Smooth muscle cell (in vitro differentiated cells): Measurements from ENCODE around the gene WWC2. TPM values are rescaled to one million over a fixed set of nuclear protein-coding genes. Genes with fewer than 3 reads are reported as not detected.

Experiments
- DNase-seq: peaks from one replicate; lab custom pipeline; 2025; ENCODE audit not compliant: unreplicated experiment; lab: John Stamatoyannopoulos, UW
- H2AFZ ChIP-seq: fragments of 200-600 bp; sonication (generic); 2 replicates; pipeline ENCODE4 v1.6.0; 2016; ENCODE audit warnings: antibody characterized with exemption, low read depth, mild to moderate bottlenecking
- H3F3A ChIP-seq: fragments of 200-600 bp; sonication (generic); 2 replicates; pipeline ENCODE4 v1.6.0; 2017; ENCODE audit warnings: antibody characterized with exemption, low read depth
- H3K27ac ChIP-seq: fragments of 200-600 bp; sonication (generic); 2 replicates; pipeline ENCODE4 v1.5.1; 2016; ENCODE audit warnings: low read depth, mild to moderate bottlenecking
- H3K27me3 ChIP-seq: fragments of 200-600 bp; sonication (generic); 2 replicates; pipeline ENCODE4 v1.6.1; 2016; ENCODE audit warnings: low read depth, mild to moderate bottlenecking
- H3K36me3 ChIP-seq: fragments of 200-600 bp; sonication (generic); 2 replicates; pipeline ENCODE4 v1.5.1; 2016; ENCODE audit warnings: low read depth
- H3K4me1 ChIP-seq: fragments of 200-600 bp; sonication (generic); 2 replicates; pipeline ENCODE4 v1.5.1; 2016; ENCODE audit warnings: low read depth
- H3K4me2 ChIP-seq: fragments of 200-600 bp; sonication (generic); 2 replicates; pipeline ENCODE4 v1.6.0; 2016; ENCODE audit warnings: mild to moderate bottlenecking
- H3K4me3 ChIP-seq: fragments of 200-600 bp; sonication (generic); 2 replicates; pipeline ENCODE4 v1.5.1; 2016; ENCODE audit warnings: mild to moderate bottlenecking
- H3K79me2 ChIP-seq: fragments of 200-600 bp; sonication (generic); 2 replicates; pipeline ENCODE4 v1.6.0; 2016; ENCODE audit warnings: low read depth, mild to moderate bottlenecking
- H3K9ac ChIP-seq: fragments of 200-600 bp; sonication (generic); 2 replicates; pipeline ENCODE4 v1.6.0; 2016; ENCODE audit warnings: low read depth
- H3K9me3 ChIP-seq: fragments of 200-600 bp; sonication (generic); replicated peaks from 2 replicates; pipeline ENCODE4 v1.5.1; 2016; ENCODE audit warnings: low read depth
- H4K20me1 ChIP-seq: fragments of 200-600 bp; sonication (generic); 2 replicates; pipeline ENCODE4 v1.6.0; 2016; ENCODE audit warnings: low read depth
- WGBS: methylation state at CpG from one replicate; pipeline ENCODE4 v1.1.7; 2016; ENCODE audit warnings: low lambda C conversion rate; 5-methylcytosine and 5-hydroxymethylcytosine counted together
- polyA plus RNA-seq: library from polyadenylated mRNA; unstranded; fragments of >200 nt; fragmentation: Nextera tagmentation; extraction: Ambion mirVana; gene quantifications from 2 replicates; pipeline ENCODE4 v1.2.1, GENCODE V29; 2016
- total RNA-seq: library from RNA; depleted of rRNA; stranded (reverse); fragments of >200 nt; gene quantifications from 2 replicates; pipeline ENCODE4 v1.2.3, GENCODE V29; 2014
- TF ChIP-seq, protein P1 (sequence below): fragments of 200-600 bp; sonication (generic); IDR thresholded peaks from 2 replicates; pipeline ENCODE4 v1.5.1; 2017; ENCODE audit warnings: borderline replicate concordance, mild to moderate bottlenecking, antibody characterized with exemption; ENCODE audit not compliant: insufficient read depth, poor library complexity, severe bottlenecking

Gene WWC2
- total and polyA plus RNA-seq, 2 experiments from 2014 or later: 11.2 to 13.5 TPM

DNA sequence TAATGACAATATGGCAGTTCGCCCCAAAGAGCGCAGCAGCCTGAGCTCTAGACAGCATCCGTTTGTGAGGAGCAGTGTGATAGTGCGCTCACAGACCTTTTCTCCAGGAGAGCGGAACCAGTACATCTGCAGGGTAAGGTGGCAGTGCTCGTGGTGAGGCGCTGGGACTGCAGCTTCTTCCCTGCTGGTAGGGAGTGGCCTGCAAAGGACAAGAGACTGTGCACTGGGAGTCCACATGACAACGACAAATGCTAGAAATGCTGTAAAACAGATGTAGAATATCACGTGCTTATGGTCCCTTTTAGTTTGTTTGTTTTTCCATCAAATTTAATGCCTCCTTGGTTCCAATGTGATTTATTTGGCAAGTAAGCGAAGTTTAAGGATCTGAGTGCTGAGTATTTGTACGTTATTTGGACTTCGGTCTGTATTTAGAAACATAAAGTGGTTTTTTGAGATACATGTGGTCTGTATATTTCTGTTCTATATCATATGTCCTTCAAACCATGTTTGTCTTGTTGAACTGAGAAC lies 185.3 kb downstream of the WWC2 start:
- Histone ChIP-seq H3F3A (no peaks in the 10 kb centered on the region), H3K27ac (no peak overlapping the region), H3K9ac (no peak overlapping the region), H3K27me3 (no peaks in the 10 kb centered on the region), H3K9me3 (no peaks in the 10 kb centered on the region), H3K36me3 (no peaks in the 10 kb centered on the region), H3K4me2 (no peak overlapping the region), H3K4me3 (no peak overlapping the region), H3K4me1 (no peaks in the 10 kb centered on the region), H3K79me2 (no peaks in the 10 kb centered on the region), H4K20me1 (no peaks in the 10 kb centered on the region), H2AFZ (no peak overlapping the region)
- 90% methylated on average over 12 of the region's 12 CpGs for WGBS
- DNase-seq: no peak
- TF ChIP-seq, protein P1, sequence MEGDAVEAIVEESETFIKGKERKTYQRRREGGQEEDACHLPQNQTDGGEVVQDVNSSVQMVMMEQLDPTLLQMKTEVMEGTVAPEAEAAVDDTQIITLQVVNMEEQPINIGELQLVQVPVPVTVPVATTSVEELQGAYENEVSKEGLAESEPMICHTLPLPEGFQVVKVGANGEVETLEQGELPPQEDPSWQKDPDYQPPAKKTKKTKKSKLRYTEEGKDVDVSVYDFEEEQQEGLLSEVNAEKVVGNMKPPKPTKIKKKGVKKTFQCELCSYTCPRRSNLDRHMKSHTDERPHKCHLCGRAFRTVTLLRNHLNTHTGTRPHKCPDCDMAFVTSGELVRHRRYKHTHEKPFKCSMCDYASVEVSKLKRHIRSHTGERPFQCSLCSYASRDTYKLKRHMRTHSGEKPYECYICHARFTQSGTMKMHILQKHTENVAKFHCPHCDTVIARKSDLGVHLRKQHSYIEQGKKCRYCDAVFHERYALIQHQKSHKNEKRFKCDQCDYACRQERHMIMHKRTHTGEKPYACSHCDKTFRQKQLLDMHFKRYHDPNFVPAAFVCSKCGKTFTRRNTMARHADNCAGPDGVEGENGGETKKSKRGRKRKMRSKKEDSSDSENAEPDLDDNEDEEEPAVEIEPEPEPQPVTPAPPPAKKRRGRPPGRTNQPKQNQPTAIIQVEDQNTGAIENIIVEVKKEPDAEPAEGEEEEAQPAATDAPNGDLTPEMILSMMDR: no peak

- Histone ChIP-seq H3K27me3 (no peaks in the 10 kb centered on the region), H3K9ac (no peak overlapping the region), H3K79me2 (no peaks in the 10 kb centered on the region), H3K4me2 (no peak overlapping the region), H3K4me3 (no peak overlapping the region), H3K27ac (no peak overlapping the region), H3K36me3 (no peaks in the 10 kb centered on the region), H4K20me1 (no peaks in the 10 kb centered on the region), H2AFZ (no peak overlapping the region), H3K4me1 (no peaks in the 10 kb centered on the region), H3F3A (no peaks in the 10 kb centered on the region), H3K9me3 (no peaks in the 10 kb centered on the region)
- DNase-seq: no peak
- TF ChIP-seq, protein P1: no peak
- WGBS: 68% methylated on average over 4 of the region's 4 CpGs
These were observed 185.9 kb downstream of the WWC2 start for GRCh38 chr4:183284965-183285364.

DNA sequence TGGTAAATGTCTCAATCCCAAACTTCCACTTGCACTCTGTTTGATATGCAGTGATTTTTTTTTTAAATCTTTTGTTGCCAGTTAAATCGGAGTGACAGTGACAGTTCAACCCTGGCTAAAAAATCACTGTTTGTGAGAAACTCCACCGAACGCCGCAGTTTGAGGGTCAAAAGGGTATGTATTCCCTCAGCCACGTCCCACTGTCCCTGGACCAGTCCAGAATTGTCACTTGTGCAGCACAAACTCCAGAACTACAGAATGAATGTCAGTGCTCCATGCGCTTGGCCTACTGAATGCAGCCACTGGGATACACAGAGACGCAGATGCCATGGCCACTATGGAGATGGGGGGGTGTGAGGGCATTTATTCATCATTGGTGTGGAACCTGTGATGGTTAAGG lies 186.8 kb downstream of the WWC2 start:
- no peaks in the 10 kb centered on the region for H4K20me1 ChIP-seq
- no peak overlapping the region for H3K4me2 ChIP-seq
- 97% methylated on average over 7 of the region's 7 CpGs for WGBS
- no peaks in the 10 kb centered on the region for H3K79me2 ChIP-seq
- H3F3A ChIP-seq: no peaks in the 10 kb centered on the region
- H3K9ac ChIP-seq: no peak overlapping the region
- H3K4me3 ChIP-seq: no peak overlapping the region
- H3K27ac ChIP-seq: no peak overlapping the region
- no peaks in the 10 kb centered on the region for H3K9me3 ChIP-seq
- no peak for DNase-seq
- no peaks in the 10 kb centered on the region for H3K27me3 ChIP-seq
- H2AFZ ChIP-seq: no peak overlapping the region
- TF ChIP-seq, protein P1: no peak
- no peaks in the 10 kb centered on the region for H3K4me1 ChIP-seq
- H3K36me3 ChIP-seq: no peaks in the 10 kb centered on the region

GRCh38 chr4:183286590-183287308 lies 187.7 kb downstream of the WWC2 start:
- H3K4me2 ChIP-seq: no peak overlapping the region
- WGBS: 97% methylated on average over 11 of the region's 11 CpGs
- H3K27me3 ChIP-seq: no peaks in the 10 kb centered on the region
- no peak overlapping the region for H2AFZ ChIP-seq
- no peaks in the 10 kb centered on the region for H3K36me3 ChIP-seq
- TF ChIP-seq, protein P1: no peak
- H3F3A ChIP-seq: no peaks in the 10 kb centered on the region
- DNase-seq: no peak
- H4K20me1 ChIP-seq: no peaks in the 10 kb centered on the region
- H3K4me1 ChIP-seq: no peaks in the 10 kb centered on the region
- H3K9me3 ChIP-seq: no peaks in the 10 kb centered on the region
- no peak overlapping the region for H3K4me3 ChIP-seq
- H3K27ac ChIP-seq: no peak overlapping the region
- H3K79me2 ChIP-seq: no peaks in the 10 kb centered on the region
- H3K9ac ChIP-seq: no peak overlapping the region
